ENCODE results near the gene PLD4.

Gene PLD4

DNA sequence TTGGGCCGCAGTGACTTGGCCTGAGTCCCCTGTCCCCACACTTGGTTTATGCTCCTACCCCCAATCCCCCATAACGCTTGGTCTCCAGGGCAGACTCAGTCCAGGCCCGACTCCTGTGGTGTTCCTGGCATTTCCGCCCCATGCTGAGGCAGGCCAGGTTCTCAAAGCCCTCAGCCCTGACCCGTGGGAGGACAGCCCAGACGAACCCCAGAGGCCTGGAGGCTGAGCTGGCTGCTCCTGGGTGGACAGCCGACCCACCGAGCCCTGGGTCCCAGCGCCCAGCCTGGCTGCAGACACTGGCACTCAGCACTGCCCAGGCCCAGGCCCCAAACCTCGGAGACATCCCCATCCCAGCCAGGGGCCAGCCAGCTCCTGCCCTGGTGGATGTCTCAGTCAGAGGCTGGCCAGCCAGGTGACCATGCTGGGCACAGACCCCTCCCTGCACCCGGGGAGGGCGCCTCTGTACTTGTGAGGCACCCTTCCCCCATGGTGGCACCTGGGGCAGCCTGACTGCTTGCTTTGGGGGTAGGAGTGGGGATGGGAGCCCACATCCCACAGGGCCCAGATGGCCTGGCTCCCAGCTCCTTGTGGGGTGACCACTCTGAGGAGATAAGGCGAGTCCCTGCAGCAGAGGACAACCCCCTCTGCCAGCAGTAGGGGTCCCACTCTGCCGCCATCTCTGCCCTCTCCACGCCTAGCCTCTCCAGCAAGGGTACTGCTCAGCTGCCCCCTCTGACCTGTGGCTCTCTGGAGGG, 1.4 kb downstream of the PLD4 start:
- no peak for DNase-seq
- TF ChIP-seq GATA1 (IDR thresholded peaks at IDR 0.05; ENCODE audit: low read depth, low read length) (no peak), POLR2A (IDR thresholded peaks at IDR 0.05; ENCODE audit: low read length) (no peak)

DNA sequence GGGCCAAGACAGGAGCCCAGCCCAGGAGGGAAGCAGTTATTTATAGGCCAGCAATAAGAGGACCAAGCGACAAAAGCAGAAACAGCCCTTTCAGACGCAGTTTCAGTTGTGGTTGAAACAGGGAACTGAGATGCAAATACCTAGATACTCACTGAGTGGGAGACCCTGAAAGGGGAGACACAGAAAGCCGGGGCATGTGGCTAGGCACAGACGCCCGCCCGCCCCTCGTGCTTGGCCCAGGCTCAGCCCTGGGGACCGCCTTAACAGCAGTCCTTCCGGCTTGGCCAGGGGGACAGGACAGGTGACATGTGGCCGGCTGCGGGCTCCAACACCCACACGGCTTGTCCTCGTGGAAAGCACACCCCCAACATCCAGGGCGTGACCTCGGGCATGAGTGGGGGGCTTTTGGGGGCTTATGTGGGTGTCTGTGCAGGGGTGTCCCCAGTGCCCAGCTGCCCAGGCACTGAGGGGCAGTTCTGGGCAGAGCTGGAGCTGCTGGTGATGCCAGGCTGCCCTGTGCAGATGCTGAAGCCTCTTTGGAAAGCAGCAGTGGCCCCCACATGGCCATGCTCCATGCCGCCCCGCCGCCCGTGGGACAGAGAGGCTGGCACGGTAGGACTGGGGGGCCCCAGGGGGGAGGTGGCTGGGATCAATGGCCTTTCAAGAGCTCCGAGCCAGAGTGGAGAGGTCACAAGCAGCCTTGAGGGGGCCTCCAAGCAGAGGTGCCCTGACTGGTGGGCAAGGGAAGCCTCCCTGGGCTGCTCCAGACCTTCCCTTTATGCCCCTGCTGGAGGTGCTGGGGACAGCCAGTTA, 2.1 kb downstream of the PLD4 start:
- TF ChIP-seq POLR2A (IDR thresholded peaks at IDR 0.05; ENCODE audit: low read length) (no peak), GATA1 (IDR thresholded peaks at IDR 0.05; ENCODE audit: low read depth, low read length) (no peak)

GRCh38 chr14:104927432-104927816, 2.7 kb downstream of the PLD4 start:
- no peak for TF ChIP-seq GATA1 (IDR thresholded peaks at IDR 0.05; ENCODE audit: low read depth, low read length)
- TF ChIP-seq POLR2A (IDR thresholded peaks at IDR 0.05; ENCODE audit: low read length): no peak
- DNase-seq: no peak

More for the DNA sequence above, 2.1 kb downstream of the PLD4 start:
- no peak for DNase-seq

DNA sequence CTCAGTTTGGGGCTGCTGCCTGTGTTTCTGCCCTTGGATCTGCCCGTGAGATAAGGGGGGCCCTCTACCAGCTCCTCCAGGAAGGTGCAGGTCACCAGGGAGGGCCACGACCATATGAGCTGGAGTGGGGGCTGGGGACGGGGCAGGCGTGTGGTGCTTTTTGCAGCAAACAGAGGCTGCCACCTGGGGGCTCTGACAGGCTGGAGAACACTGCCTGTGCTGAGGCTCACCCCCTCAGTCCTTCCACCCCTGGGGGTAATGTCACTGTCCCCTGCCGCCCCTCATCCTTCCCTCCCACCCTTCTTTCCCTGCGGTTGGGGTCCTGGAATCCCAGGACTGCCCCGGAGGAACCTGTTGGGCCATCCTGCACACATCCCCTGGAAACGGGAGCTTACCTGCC, 3.2 kb downstream of the PLD4 start:
- TF ChIP-seq POLR2A (IDR thresholded peaks at IDR 0.05; ENCODE audit: low read length) (no peak), GATA1 (IDR thresholded peaks at IDR 0.05; ENCODE audit: low read depth, low read length) (no peak)
- no peak for DNase-seq

DNA sequence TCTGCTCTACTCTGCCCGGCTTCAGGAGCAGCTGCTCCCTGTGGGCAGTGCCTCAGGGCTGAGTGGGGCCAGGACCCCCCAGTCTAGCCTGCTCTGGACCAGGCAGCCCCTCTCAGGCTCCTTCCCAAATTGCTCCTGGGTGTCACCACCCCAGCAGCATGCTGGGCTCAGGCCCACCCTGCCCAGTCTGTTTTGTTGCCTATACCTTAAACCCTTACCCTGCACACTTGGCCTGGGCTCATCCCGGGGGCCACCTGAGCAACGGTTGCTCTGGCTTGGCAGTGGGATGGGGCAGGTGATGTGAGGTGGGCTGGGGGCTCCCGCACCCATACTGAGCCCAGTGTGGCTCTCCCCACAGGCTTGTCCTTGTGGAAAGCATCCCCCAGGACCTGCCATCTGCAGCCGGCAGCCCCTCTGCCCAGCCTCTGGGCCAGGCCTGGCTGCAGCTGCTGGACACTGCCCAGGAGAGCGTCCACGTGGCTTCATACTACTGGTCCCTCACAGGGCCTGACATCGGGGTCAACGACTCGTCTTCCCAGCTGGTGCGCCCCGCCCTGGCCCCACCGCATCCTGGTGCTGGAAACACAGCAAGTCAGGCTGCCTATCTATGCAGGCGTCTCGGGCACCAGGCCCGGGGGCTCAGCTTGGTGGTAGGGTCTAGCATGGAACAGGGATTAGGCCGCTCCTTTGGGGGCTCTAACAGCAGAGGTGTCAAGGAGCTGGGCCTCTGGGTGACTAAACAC, 3.9 kb downstream of the PLD4 start:
- no peak for DNase-seq
- TF ChIP-seq POLR2A (IDR thresholded peaks at IDR 0.05; ENCODE audit: low read length): no peak
- TF ChIP-seq GATA1 (IDR thresholded peaks at IDR 0.05; ENCODE audit: low read depth, low read length): no peak

GRCh38 chr14:104929268-104930230, 4.9 kb downstream of the PLD4 start:
- TF ChIP-seq POLR2A (IDR thresholded peaks at IDR 0.05; ENCODE audit: low read length) (no peak), GATA1 (IDR thresholded peaks at IDR 0.05; ENCODE audit: low read depth, low read length) (no peak)
- DNase-seq: no peak

DNA sequence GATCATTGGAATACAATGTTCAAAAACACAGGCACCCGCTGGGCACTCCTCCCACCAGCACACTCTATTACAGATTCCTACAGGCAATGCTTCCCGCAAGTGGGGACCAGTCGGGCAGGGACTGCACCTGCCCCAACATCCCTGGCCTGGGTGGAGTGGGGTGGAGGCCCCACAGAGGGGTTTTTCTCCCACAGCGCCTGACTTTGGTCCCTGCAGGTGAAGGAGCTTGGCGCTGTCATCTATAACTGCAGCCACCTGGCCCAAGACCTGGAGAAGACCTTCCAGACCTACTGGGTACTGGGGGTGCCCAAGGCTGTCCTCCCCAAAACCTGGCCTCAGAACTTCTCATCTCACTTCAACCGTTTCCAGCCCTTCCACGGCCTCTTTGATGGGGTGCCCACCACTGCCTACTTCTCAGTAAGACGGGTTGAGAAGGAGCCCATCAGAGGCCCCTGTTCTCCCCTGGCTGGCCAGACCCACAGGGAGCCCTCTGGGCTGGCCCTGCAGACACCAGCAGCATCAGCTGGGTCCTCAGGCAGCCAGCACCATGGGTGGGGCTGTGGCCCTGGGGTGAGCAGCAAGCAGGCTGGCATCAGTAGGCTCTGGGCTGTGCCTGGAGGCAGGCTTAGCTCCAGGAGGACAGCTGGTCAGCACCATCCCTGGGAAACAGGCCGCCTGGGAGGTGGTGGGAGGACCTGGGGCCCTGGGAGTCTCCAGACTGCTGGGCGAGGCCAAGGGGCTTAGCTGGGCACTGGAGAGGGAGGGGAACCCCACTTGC, 6.0 kb downstream of the PLD4 start:
- TF ChIP-seq POLR2A (IDR thresholded peaks at IDR 0.05; ENCODE audit: low read length) (no peak), GATA1 (IDR thresholded peaks at IDR 0.05; ENCODE audit: low read depth, low read length) (no peak)
- no peak for DNase-seq

- TF ChIP-seq GATA1 (IDR thresholded peaks at IDR 0.05; ENCODE audit: low read depth, low read length) (no peak), POLR2A (IDR thresholded peaks at IDR 0.05; ENCODE audit: low read length) (no peak)
- no peak for DNase-seq
Observed at GRCh38 chr14:104931304-104931770, 6.7 kb downstream of the PLD4 start.

GRCh38 chr14:104931771-104932675, 7.3 kb downstream of the PLD4 start:
- no peak for DNase-seq
- no peak for TF ChIP-seq GATA1 (IDR thresholded peaks at IDR 0.05; ENCODE audit: low read depth, low read length)
- no peak for TF ChIP-seq POLR2A (IDR thresholded peaks at IDR 0.05; ENCODE audit: low read length)

GRCh38 chr14:104932676-104933631, 8.3 kb downstream of the PLD4 start:
- DNase-seq: peak; percentile 66 to 79
- TF ChIP-seq GATA1 (IDR thresholded peaks at IDR 0.05; ENCODE audit: low read depth, low read length): no peak
- no peak for TF ChIP-seq POLR2A (IDR thresholded peaks at IDR 0.05; ENCODE audit: low read length)

All from erythroblast (primary cell).